HepG2 (cell line): ENCODE data around the gene NOTUM. TPM values are rescaled to one million over a fixed set of nuclear protein-coding genes. Genes with fewer than 3 reads are reported as not detected.

Source experiments
- ASH2L ChIP-seq: fragments of 300-600, 200-600 bp; sonication (generic); IDR thresholded peaks from 2 replicates; pipeline ENCODE4 v1.7.0; 2017; ENCODE audit warnings: low read depth, mild to moderate bottlenecking, moderate library complexity, mixed read lengths, low read length; ENCODE audit not compliant: insufficient read length
- ERF ChIP-seq: IDR thresholded peaks from 2 replicates; pipeline ENCODE4 v1.6.1; 2018; ENCODE audit warnings: missing biosample characterization, missing genetic modification reagents
- KDM1A ChIP-seq: IDR thresholded peaks from 2 replicates; pipeline ENCODE4 v1.6.1; 2016; ENCODE audit warnings: missing compliant biosample characterization
- MEIS2 ChIP-seq: sonication (generic); formaldehyde crosslinking; IDR thresholded peaks from 2 replicates; pipeline ENCODE4 v1.9.0; 2021; ENCODE audit warnings: mild to moderate bottlenecking, missing genetic modification reagents
- PHF20 ChIP-seq: sonication (generic); formaldehyde crosslinking; IDR thresholded peaks from 2 replicates; pipeline ENCODE4 v1.5.0; 2020; ENCODE audit warnings: mild to moderate bottlenecking, missing genetic modification reagents
- RXRA ChIP-seq: sonication (generic); formaldehyde crosslinking; IDR thresholded peaks from 2 replicates; pipeline ENCODE4 v1.5.1; 2020; ENCODE audit warnings: missing genetic modification reagents
- SMARCE1 ChIP-seq: fragments of 450-650 bp; IDR thresholded peaks from 2 replicates; pipeline ENCODE4 v1.6.1; 2017; ENCODE audit warnings: borderline replicate concordance
- TOE1 ChIP-seq: sonication (generic); formaldehyde crosslinking; IDR thresholded peaks from 2 replicates; pipeline ENCODE4 v1.4.0; 2020; ENCODE audit warnings: mild to moderate bottlenecking, missing genetic modification reagents
- ZBTB1 ChIP-seq: sonication (generic); formaldehyde crosslinking; IDR thresholded peaks from 2 replicates; pipeline ENCODE4 v1.4.0; 2020; ENCODE audit warnings: missing genetic modification reagents, borderline replicate concordance
- ZFX ChIP-seq: sonication (generic); formaldehyde crosslinking; IDR thresholded peaks from 2 replicates; pipeline ENCODE4 v1.4.0; 2020; ENCODE audit warnings: mild to moderate bottlenecking, low read depth, missing genetic modification reagents, moderate library complexity
- ZMYM3 ChIP-seq: sonication (generic); formaldehyde crosslinking; IDR thresholded peaks from 2 replicates; pipeline ENCODE4 v1.5.1; 2020; ENCODE audit warnings: mild to moderate bottlenecking, missing genetic modification reagents
- ZNF251 ChIP-seq: sonication (generic); formaldehyde crosslinking; IDR thresholded peaks from 2 replicates; pipeline ENCODE4 v1.9.0; 2021; ENCODE audit warnings: mild to moderate bottlenecking, missing genetic modification reagents
- ZNF430 ChIP-seq: sonication (generic); formaldehyde crosslinking; IDR thresholded peaks from 2 replicates; pipeline ENCODE4 v1.9.0; 2021; ENCODE audit warnings: mild to moderate bottlenecking, missing genetic modification reagents
- ZNF703 ChIP-seq: sonication (generic); formaldehyde crosslinking; IDR thresholded peaks from 2 replicates; pipeline ENCODE4 v1.5.1; 2020; ENCODE audit warnings: missing genetic modification reagents, mild to moderate bottlenecking, moderate library complexity, borderline replicate concordance
- ZNF713 ChIP-seq: sonication (generic); formaldehyde crosslinking; IDR thresholded peaks from 2 replicates; pipeline ENCODE4 v1.4.0; 2020; ENCODE audit warnings: mild to moderate bottlenecking, missing genetic modification reagents
- ZNF792 ChIP-seq: IDR thresholded peaks from 2 replicates; pipeline ENCODE4 v1.6.1; 2016
- ZNF883 ChIP-seq: sonication (generic); formaldehyde crosslinking; IDR thresholded peaks from 2 replicates; pipeline ENCODE4 v1.5.1; 2020; ENCODE audit warnings: mild to moderate bottlenecking, missing genetic modification reagents; ENCODE audit errors: not compliant biosample characterization
- polyA plus RNA-seq, 8 experiments: library from polyadenylated mRNA; depleted of rRNA in 3 of 8; stranded (reverse) in 7 of 8; unstranded in 1 of 8; fragments of >200 nt; fragmentation: Illumina TruSeq in 4 of 8; extraction: Trizol in 4 of 8; gene quantifications; 2 replicates each; pipeline versions ENCODE4 v1.2.1 to v1.2.3, GENCODE V29; 2011 to 2016; ENCODE audit warnings: low read depth in 4 of 8, missing spikeins in 1 of 8, mixed read lengths in 1 of 8; ENCODE audit not compliant: insufficient read depth in 1 of 8
- total RNA-seq, 5 experiments: library from RNA; depleted of rRNA; stranded (reverse); fragments of >200 nt; fragmentation: Illumina TruSeq; extraction: Trizol; gene quantifications; 2 replicates each; pipeline ENCODE4 v1.2.3, GENCODE V29; 2016; ENCODE audit warnings: low read depth in 1 of 5
- TF ChIP-seq, protein P1 (sequence below): sonication (generic); formaldehyde crosslinking; IDR thresholded peaks from 2 replicates; pipeline ENCODE4 v1.8.0; 2022; ENCODE audit warnings: mild to moderate bottlenecking, missing genetic modification reagents, moderate library complexity
- TF ChIP-seq, protein P2 (sequence below): IDR thresholded peaks from 2 replicates; pipeline ENCODE4 v1.6.1; 2016; ENCODE audit warnings: missing biosample characterization, missing genetic modification reagents, low read depth
- TF ChIP-seq, protein P3 (sequence below): sonication (generic); formaldehyde crosslinking; IDR thresholded peaks from 2 replicates; pipeline ENCODE4 v1.8.0; 2022; ENCODE audit warnings: mild to moderate bottlenecking, missing genetic modification reagents; ENCODE audit not compliant: insufficient replicate concordance
- TF ChIP-seq, protein P4 (sequence below): IDR thresholded peaks from 2 replicates; pipeline ENCODE4 v1.4.0; 2020; ENCODE audit warnings: mild to moderate bottlenecking, missing genetic modification reagents

The NOTUM gene
- total and polyA plus RNA-seq, 2 of the 13 experiments (the other 11 are each of a cell fraction or from before 2014, with no cell fraction given): 150 to 160 TPM

DNA sequence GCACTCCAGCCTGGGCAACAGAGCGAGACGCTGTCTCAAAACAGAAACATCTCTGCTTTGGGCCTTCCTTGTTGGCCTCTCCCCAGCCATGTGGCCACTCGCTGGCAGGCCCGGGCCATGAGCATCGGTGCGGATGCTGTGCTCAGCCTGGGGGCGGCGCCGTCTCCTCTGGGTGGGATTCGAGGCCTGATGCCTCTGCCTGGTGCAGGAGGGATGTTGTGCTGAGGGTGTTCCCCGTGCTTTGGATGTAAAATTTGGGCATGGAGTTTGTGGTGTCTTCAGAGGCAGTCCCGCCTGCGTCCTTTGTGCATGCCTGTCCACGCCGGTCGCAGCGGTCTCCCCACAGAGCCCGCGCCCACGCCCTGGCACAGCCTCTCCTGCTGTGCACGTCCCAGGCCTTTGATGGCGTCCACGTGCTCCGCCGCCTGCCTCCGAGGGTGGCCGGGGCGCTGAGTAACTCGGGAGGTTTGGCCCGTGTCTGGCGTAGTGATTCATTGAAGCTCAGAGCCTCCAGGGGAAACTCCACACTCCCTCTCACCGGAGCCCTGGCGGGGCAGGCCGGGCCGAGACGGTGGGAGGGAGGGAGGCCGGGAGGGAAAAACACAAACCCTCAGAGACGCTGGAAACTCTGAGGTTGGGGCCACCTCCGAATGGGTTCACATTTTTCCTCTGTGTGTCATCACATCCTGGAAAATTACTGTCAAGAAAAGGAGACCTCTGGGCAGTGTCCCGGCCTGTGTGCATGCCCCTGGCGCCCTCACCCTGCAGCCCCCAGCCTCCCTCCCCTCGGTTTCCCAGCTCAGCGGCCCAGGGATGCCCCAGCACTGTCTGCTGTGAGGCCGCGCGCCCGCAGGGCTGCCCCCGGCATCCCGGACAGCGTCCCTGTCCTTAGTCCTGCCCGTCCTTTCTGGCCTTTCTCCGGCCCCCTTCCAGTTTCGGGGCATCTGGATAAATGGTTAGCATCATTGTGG is 42.7 kb upstream of the NOTUM start (continued):
- TF ChIP-seq, protein P1, sequence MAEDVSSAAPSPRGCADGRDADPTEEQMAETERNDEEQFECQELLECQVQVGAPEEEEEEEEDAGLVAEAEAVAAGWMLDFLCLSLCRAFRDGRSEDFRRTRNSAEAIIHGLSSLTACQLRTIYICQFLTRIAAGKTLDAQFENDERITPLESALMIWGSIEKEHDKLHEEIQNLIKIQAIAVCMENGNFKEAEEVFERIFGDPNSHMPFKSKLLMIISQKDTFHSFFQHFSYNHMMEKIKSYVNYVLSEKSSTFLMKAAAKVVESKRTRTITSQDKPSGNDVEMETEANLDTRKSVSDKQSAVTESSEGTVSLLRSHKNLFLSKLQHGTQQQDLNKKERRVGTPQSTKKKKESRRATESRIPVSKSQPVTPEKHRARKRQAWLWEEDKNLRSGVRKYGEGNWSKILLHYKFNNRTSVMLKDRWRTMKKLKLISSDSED (CRISPR knock-in tag): no peak; the same call in 1 of the 2 replicates
- TF ChIP-seq ZNF703 (no peak), RXRA (CRISPR knock-in tag) (peak; percentile 88), ZNF430 (CRISPR knock-in tag) (peak; percentile 95), ZBTB1 (CRISPR knock-in tag) (no peak), MEIS2 (CRISPR knock-in tag) (peak; percentile 54), SMARCE1 (no peak), ASH2L (no peak), ZMYM3 (no peak), ERF (peak; percentile 85), ZNF792 (CRISPR knock-in tag) (peak; percentile 89), ZNF251 (0 out of 2 replicates have a peak, but pooled peaks have one; percentile 31), ZNF713 (CRISPR knock-in tag) (peak; percentile 81; the same call in 1 of the 2 replicates), TOE1 (CRISPR knock-in tag) (no peak), KDM1A (CRISPR knock-in tag) (0 out of 2 replicates have a peak, but pooled peaks have one; percentile 16), ZFX (CRISPR knock-in tag) (peak; percentile 89), PHF20 (CRISPR knock-in tag) (no peak), ZNF883 (CRISPR knock-in tag) (peak; percentile 90)
- TF ChIP-seq, protein P2, sequence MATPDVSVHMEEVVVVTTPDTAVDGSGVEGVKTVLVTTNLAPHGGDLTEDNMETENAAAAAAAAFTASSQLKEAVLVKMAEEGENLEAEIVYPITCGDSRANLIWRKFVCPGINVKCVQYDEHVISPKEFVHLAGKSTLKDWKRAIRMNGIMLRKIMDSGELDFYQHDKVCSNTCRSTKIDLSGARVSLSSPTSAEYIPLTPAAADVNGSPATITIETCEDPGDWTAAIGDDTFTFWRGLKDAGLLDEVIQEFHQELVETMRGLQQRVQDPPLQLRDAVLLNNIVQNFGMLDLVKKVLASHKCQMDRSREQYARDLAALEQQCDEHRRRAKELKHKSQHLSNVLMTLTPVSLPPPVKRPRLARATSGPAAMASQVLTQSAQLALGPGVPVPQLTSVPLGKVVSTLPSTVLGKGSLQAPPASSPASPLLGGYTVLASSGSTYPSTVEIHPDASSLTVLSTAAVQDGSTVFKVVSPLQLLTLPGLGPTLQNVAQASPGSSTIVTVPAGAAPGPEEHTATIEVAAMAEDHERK (CRISPR knock-in tag): no peak
- TF ChIP-seq, protein P3, sequence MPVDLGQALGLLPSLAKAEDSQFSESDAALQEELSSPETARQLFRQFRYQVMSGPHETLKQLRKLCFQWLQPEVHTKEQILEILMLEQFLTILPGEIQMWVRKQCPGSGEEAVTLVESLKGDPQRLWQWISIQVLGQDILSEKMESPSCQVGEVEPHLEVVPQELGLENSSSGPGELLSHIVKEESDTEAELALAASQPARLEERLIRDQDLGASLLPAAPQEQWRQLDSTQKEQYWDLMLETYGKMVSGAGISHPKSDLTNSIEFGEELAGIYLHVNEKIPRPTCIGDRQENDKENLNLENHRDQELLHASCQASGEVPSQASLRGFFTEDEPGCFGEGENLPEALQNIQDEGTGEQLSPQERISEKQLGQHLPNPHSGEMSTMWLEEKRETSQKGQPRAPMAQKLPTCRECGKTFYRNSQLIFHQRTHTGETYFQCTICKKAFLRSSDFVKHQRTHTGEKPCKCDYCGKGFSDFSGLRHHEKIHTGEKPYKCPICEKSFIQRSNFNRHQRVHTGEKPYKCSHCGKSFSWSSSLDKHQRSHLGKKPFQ (CRISPR knock-in tag): peak; percentile 94
- TF ChIP-seq, protein P4, sequence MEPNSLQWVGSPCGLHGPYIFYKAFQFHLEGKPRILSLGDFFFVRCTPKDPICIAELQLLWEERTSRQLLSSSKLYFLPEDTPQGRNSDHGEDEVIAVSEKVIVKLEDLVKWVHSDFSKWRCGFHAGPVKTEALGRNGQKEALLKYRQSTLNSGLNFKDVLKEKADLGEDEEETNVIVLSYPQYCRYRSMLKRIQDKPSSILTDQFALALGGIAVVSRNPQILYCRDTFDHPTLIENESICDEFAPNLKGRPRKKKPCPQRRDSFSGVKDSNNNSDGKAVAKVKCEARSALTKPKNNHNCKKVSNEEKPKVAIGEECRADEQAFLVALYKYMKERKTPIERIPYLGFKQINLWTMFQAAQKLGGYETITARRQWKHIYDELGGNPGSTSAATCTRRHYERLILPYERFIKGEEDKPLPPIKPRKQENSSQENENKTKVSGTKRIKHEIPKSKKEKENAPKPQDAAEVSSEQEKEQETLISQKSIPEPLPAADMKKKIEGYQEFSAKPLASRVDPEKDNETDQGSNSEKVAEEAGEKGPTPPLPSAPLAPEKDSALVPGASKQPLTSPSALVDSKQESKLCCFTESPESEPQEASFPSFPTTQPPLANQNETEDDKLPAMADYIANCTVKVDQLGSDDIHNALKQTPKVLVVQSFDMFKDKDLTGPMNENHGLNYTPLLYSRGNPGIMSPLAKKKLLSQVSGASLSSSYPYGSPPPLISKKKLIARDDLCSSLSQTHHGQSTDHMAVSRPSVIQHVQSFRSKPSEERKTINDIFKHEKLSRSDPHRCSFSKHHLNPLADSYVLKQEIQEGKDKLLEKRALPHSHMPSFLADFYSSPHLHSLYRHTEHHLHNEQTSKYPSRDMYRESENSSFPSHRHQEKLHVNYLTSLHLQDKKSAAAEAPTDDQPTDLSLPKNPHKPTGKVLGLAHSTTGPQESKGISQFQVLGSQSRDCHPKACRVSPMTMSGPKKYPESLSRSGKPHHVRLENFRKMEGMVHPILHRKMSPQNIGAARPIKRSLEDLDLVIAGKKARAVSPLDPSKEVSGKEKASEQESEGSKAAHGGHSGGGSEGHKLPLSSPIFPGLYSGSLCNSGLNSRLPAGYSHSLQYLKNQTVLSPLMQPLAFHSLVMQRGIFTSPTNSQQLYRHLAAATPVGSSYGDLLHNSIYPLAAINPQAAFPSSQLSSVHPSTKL: peak; percentile 81
